K562 (cell line): ENCODE measurements around the gene SRPK1. TPM values are rescaled to one million over a fixed set of nuclear protein-coding genes. Genes with fewer than 3 reads are reported as not detected.

Experiments
- BRF1 ChIP-seq: IDR thresholded peaks from 3 replicates; pipeline ENCODE4 v1.6.1; 2011; ENCODE audit warnings: borderline replicate concordance, mild to moderate bottlenecking; ENCODE audit not compliant: insufficient read length; ENCODE audit errors: extremely low read depth
- COPS2 ChIP-seq: fragments of 450-650 bp; conservative IDR thresholded peaks from 2 replicates; pipeline ENCODE4 v1.6.1; 2016; ENCODE audit warnings: mild to moderate bottlenecking, moderate library complexity
- CREB3L1 ChIP-seq: fragments of 450-650 bp; IDR thresholded peaks from 2 replicates; pipeline ENCODE4 v1.6.1; 2014; ENCODE audit warnings: low read depth, mild to moderate bottlenecking, moderate library complexity, borderline replicate concordance
- E2F1 ChIP-seq: sonication (generic); formaldehyde crosslinking; IDR thresholded peaks from 2 replicates; pipeline ENCODE4 v1.8.1; 2023; ENCODE audit warnings: mild to moderate bottlenecking, missing genetic modification reagents, moderate library complexity
- FOS ChIP-seq: IDR thresholded peaks from 3 replicates; pipeline ENCODE4 v1.6.1; 2011; ENCODE audit not compliant: insufficient read length; ENCODE audit errors: extremely low read depth
- GATAD2B ChIP-seq: fragments of 450-650 bp; IDR thresholded peaks from 2 replicates; pipeline ENCODE4 v1.6.1; 2017; ENCODE audit warnings: mild to moderate bottlenecking, borderline replicate concordance
- KAT7 ChIP-seq: sonication (generic); formaldehyde crosslinking; IDR thresholded peaks from 2 replicates; pipeline ENCODE4 v1.8.0; 2022; ENCODE audit warnings: missing genetic modification reagents, mild to moderate bottlenecking, borderline replicate concordance
- MAZ ChIP-seq, 2 experiments: fragments of 450-650 bp in 1 of 2; sonication (generic) in 1 of 2; formaldehyde crosslinking; IDR thresholded peaks in 1 of 2; conservative IDR thresholded peaks in 1 of 2; 2 replicates each; pipeline versions ENCODE4 v1.4.0 to v1.5.0; 2020; ENCODE audit warnings: mild to moderate bottlenecking in 1 of 2, missing genetic modification reagents in 1 of 2
- NR2C1 ChIP-seq, 2 experiments: fragments of 450-650 bp; IDR thresholded peaks; 2 replicates each; pipeline ENCODE4 v1.6.1; 2017; ENCODE audit warnings: mild to moderate bottlenecking in 2 of 2, antibody characterized with exemption in 1 of 2, inconsistent platforms in 1 of 2, missing compliant biosample characterization in 1 of 2, missing genetic modification characterization in 1 of 2
- NR2C2 ChIP-seq, 2 experiments: fragments of 200-800 bp in 1 of 2; sonication (Bioruptor generic) in 1 of 2; sonication (generic) in 1 of 2; formaldehyde crosslinking in 1 of 2; IDR thresholded peaks; 2 replicates each; pipeline versions ENCODE4 v1.6.1 to v1.8.0; 2016 to 2022; ENCODE audit warnings: mild to moderate bottlenecking in 1 of 2, missing compliant biosample characterization in 1 of 2, missing genetic modification characterization in 1 of 2, missing genetic modification reagents in 1 of 2
- PKNOX1 ChIP-seq: fragments of 450-650 bp; IDR thresholded peaks from 2 replicates; pipeline ENCODE4 v1.6.1; 2016
- ZNF282 ChIP-seq: sonication (generic); formaldehyde crosslinking; IDR thresholded peaks from 2 replicates; pipeline ENCODE4 v1.8.1; 2023; ENCODE audit warnings: missing genetic modification reagents
- ZNF695 ChIP-seq: fragments of 450-650 bp; formaldehyde crosslinking; IDR thresholded peaks from 2 replicates; pipeline ENCODE4 v1.4.0; 2020; ENCODE audit warnings: mild to moderate bottlenecking, moderate library complexity
- polyA plus RNA-seq, 8 experiments: library from polyadenylated mRNA; depleted of rRNA in 4 of 8; stranded (reverse) in 5 of 8; unstranded in 3 of 8; fragments of >200 nt; fragmentation: Nextera tagmentation in 2 of 8; fragmentation: Illumina TruSeq in 1 of 8; extraction: Ambion mirVana in 2 of 8; extraction: Trizol in 1 of 8; gene quantifications; 2 replicates each; pipeline versions ENCODE4 v1.2.1 to v1.2.3, GENCODE V29; 2011 to 2014; ENCODE audit warnings: inconsistent platforms in 1 of 8, missing spikeins in 1 of 8
- total RNA-seq, 7 experiments: library from RNA; depleted of rRNA in 6 of 7; stranded (reverse); fragments of >200 nt in 6 of 7; fragmentation: Illumina TruSeq in 2 of 7; extraction: Trizol in 2 of 7; gene quantifications; 2 replicates each; pipeline versions ENCODE4 v1.2.1 to v1.2.3, GENCODE V29; 2011 to 2021; ENCODE audit warnings: low replicate concordance in 1 of 7
- TF ChIP-seq, protein P1 (sequence below): fragments of 200-800 bp; sonication (Bioruptor generic); IDR thresholded peaks from 2 replicates; pipeline ENCODE4 v1.6.1; 2017; ENCODE audit warnings: missing genetic modification characterization, missing compliant biosample characterization
- TF ChIP-seq, protein P2 (sequence below), 2 experiments: fragments of 450-650 bp; IDR thresholded peaks; 2 replicates each; pipeline ENCODE4 v1.6.1; 2016
- TF ChIP-seq, protein P3 (sequence below): fragments of 450-650 bp; IDR thresholded peaks from 2 replicates; pipeline ENCODE4 v1.6.1; 2016; ENCODE audit warnings: mild to moderate bottlenecking

The SRPK1 gene
- total and polyA plus RNA-seq, 9 of the 15 experiments (the other 6 are each of a cell fraction or from before 2014, with no cell fraction given) = 99.6 to 185 (median 159) TPM

GRCh38 chr6:35919085-35919826 is 1.6 kb downstream of the SRPK1 start (continued):
- TF ChIP-seq, protein P1, sequence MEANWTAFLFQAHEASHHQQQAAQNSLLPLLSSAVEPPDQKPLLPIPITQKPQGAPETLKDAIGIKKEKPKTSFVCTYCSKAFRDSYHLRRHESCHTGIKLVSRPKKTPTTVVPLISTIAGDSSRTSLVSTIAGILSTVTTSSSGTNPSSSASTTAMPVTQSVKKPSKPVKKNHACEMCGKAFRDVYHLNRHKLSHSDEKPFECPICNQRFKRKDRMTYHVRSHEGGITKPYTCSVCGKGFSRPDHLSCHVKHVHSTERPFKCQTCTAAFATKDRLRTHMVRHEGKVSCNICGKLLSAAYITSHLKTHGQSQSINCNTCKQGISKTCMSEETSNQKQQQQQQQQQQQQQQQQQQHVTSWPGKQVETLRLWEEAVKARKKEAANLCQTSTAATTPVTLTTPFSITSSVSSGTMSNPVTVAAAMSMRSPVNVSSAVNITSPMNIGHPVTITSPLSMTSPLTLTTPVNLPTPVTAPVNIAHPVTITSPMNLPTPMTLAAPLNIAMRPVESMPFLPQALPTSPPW (CRISPR knock-in tag) = 0 out of 2 replicates have a peak, but pooled peaks have one; percentile 19
- TF ChIP-seq, protein P2, sequence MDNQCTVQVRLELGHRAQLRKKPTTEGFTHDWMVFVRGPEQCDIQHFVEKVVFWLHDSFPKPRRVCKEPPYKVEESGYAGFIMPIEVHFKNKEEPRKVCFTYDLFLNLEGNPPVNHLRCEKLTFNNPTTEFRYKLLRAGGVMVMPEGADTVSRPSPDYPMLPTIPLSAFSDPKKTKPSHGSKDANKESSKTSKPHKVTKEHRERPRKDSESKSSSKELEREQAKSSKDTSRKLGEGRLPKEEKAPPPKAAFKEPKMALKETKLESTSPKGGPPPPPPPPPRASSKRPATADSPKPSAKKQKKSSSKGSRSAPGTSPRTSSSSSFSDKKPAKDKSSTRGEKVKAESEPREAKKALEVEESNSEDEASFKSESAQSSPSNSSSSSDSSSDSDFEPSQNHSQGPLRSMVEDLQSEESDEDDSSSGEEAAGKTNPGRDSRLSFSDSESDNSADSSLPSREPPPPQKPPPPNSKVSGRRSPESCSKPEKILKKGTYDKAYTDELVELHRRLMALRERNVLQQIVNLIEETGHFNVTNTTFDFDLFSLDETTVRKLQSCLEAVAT (IDR thresholded peaks at IDR 0.05) = peak; percentile 20 to 41; a peak in 1 of 4 replicates
- TF ChIP-seq ZNF695 (CRISPR knock-in tag) (no peak), GATAD2B (peak; percentile 56; the same call in 1 of the 2 replicates), CREB3L1 (peak; percentile 65), ZNF282 (CRISPR knock-in tag) (no peak), COPS2 (no peak), NR2C2 (CRISPR knock-in tag; IDR thresholded peaks at IDR 0.05) (no peak), NR2C2 (tag; IDR thresholded peaks at IDR 0.05) (peak; percentile 43; the same call in 1 of the 2 replicates), BRF1 (no peak), PKNOX1 (no peak), MAZ (CRISPR knock-in tag; conservative IDR thresholded peaks at IDR 0.05 in 1 of 2, IDR thresholded peaks at IDR 0.05 in 1 of 2) (peak in 1 of 2 experiments; percentile 7; a peak in 1 of 4 replicates), NR2C1 (IDR thresholded peaks at IDR 0.05) (no peak), NR2C1 (tag; IDR thresholded peaks at IDR 0.05) (no peak), FOS (no peak), E2F1 (CRISPR knock-in tag) (no peak), KAT7 (CRISPR knock-in tag) (0 out of 2 replicates have a peak, but pooled peaks have one; percentile 35)
- TF ChIP-seq, protein P3, sequence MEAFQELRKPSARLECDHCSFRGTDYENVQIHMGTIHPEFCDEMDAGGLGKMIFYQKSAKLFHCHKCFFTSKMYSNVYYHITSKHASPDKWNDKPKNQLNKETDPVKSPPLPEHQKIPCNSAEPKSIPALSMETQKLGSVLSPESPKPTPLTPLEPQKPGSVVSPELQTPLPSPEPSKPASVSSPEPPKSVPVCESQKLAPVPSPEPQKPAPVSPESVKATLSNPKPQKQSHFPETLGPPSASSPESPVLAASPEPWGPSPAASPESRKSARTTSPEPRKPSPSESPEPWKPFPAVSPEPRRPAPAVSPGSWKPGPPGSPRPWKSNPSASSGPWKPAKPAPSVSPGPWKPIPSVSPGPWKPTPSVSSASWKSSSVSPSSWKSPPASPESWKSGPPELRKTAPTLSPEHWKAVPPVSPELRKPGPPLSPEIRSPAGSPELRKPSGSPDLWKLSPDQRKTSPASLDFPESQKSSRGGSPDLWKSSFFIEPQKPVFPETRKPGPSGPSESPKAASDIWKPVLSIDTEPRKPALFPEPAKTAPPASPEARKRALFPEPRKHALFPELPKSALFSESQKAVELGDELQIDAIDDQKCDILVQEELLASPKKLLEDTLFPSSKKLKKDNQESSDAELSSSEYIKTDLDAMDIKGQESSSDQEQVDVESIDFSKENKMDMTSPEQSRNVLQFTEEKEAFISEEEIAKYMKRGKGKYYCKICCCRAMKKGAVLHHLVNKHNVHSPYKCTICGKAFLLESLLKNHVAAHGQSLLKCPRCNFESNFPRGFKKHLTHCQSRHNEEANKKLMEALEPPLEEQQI = no peak
